PC-9 (cell line): ENCODE results near the gene B3GAT1.

Experiments used
- EZH2 ChIP-seq: fragments of 200-600 bp; sonication (generic); IDR thresholded peaks from 2 replicates; pipeline ENCODE4 v1.8.0; 2017; ENCODE audit warnings: antibody characterized with exemption, low read depth
- TF ChIP-seq, protein P1 (sequence below): fragments of 200-600 bp; sonication (generic); conservative IDR thresholded peaks from 2 replicates; pipeline ENCODE4 v1.6.1; 2017; ENCODE audit warnings: mixed run types, antibody characterized with exemption, mild to moderate bottlenecking, moderate library complexity

DNA sequence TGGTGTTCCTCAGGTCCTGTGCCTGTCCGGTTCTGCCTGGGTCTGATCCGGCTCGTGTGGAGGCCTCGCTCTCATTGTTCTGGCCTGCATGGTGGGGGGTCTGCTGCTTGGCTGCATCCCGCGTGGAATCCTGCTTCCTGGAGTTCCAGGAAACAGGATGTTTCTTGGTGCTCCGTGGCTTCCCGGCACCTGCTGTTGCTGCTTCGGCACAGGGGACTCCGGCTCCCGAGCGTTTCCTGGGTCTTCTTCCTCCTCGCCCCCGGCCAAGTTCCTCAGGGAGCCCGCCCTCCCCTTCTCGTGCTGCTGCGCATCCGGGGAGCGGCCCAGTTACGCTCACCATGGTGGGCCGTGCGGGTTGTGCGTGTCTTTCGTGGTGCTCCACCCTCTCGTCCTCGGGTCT, 50.4 kb downstream of the B3GAT1 start:
- TF ChIP-seq EZH2 = no peak
- TF ChIP-seq, protein P1, sequence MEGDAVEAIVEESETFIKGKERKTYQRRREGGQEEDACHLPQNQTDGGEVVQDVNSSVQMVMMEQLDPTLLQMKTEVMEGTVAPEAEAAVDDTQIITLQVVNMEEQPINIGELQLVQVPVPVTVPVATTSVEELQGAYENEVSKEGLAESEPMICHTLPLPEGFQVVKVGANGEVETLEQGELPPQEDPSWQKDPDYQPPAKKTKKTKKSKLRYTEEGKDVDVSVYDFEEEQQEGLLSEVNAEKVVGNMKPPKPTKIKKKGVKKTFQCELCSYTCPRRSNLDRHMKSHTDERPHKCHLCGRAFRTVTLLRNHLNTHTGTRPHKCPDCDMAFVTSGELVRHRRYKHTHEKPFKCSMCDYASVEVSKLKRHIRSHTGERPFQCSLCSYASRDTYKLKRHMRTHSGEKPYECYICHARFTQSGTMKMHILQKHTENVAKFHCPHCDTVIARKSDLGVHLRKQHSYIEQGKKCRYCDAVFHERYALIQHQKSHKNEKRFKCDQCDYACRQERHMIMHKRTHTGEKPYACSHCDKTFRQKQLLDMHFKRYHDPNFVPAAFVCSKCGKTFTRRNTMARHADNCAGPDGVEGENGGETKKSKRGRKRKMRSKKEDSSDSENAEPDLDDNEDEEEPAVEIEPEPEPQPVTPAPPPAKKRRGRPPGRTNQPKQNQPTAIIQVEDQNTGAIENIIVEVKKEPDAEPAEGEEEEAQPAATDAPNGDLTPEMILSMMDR = no peak
